ENCODE data around the gene PTPRM. TPM values are rescaled to one million over a fixed set of nuclear protein-coding genes. Genes with fewer than 3 reads are reported as not detected.

Gene PTPRM
- polyA plus RNA-seq, 1 donor (not counting 4 experiments of a cell fraction or from before 2014, with no cell fraction given) = 54.5 TPM

DNA sequence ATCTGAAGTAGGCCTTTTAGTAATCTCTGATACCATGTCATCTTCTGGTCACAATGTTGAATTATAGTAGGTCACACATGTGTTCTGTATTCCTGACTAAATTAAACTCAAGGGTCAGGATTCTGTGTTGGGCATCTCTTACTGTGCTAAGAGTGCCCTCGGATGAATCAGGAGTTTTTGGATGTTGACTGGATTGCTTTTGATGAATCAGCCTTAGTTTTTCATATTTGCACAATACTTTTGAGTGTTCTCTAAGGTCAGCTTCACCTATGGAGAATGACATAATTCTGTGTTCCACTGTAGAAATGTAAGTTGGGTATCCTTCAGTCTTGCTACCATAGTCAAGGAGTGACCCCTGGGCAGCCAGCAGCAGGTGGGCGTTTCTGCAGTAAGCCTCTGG lies 190.1 kb downstream of the PTPRM start:
- Histone ChIP-seq H3K4me3 (ENCODE audit: control insufficient read depth in 2 of 3, extremely low read depth in 1 of 3, insufficient read depth in 2 of 3, low read depth in 1 of 3, low read length in 3 of 3) (no peak overlapping the region), H3K4me1 (ENCODE audit: control insufficient read depth, extremely low read depth, insufficient read depth, low read length) (no peaks in the 10 kb centered on the region), H2AFZ (ENCODE audit: control insufficient read depth, low read length) (no peak overlapping the region), H3K79me2 (ENCODE audit: control insufficient read depth, insufficient read depth, low read length) (no peaks in the 10 kb centered on the region), H3K27ac (ENCODE audit: control insufficient read depth, insufficient read depth, low read length) (no peak overlapping the region), H3K9ac (ENCODE audit: control insufficient read depth, extremely low read depth, insufficient read depth, low read length) (no peak overlapping the region), H3K9me1 (ENCODE audit: control insufficient read depth, extremely low read depth, insufficient read depth, low read length) (no peaks in the 10 kb centered on the region), H4K20me1 (ENCODE audit: control insufficient read depth, extremely low read depth, insufficient read depth, low read length) (no peaks in the 10 kb centered on the region), H3K9me3 (ENCODE audit: control insufficient read depth, low read depth, low read length) (no peaks in the 10 kb centered on the region), H3K4me2 (ENCODE audit: control insufficient read depth, extremely low read depth, insufficient read depth, low read depth, low read length) (no peak overlapping the region), H3K36me3 (ENCODE audit: control insufficient read depth in 2 of 2, extremely low read depth in 1 of 2, insufficient read depth in 2 of 2, low read length in 2 of 2) (no peaks in the 10 kb centered on the region), H3K27me3 (ENCODE audit: control insufficient read depth, extremely low read depth, insufficient read depth, low read length) (no peaks in the 10 kb centered on the region)
- no peak for DNase-seq (ENCODE audit: low read depth, low spot score)
- TF ChIP-seq CTCF (optimal IDR thresholded peaks at IDR 0.05 in 1 of 3, IDR thresholded peaks at IDR 0.05 in 1 of 3, conservative IDR thresholded peaks at IDR 0.05 in 1 of 3; ENCODE audit: extremely low read depth in 1 of 3, insufficient read depth in 2 of 3, low read length in 3 of 3) (no peak), EZH2 (IDR thresholded peaks at IDR 0.05; ENCODE audit: low read length) (no peak)
- FAIRE-seq = no peak
- dilution Hi-C loops (cut with MboI; ENCODE audit: extremely low pct_ligation_motif_present, low sequenced_read_pairs) = no loop called here

GRCh38 chr18:7758764-7759163 lies 191.6 kb downstream of the PTPRM start:
- no peak overlapping the region for H3K27ac ChIP-seq (ENCODE audit: control insufficient read depth, insufficient read depth, low read length)
- no peaks in the 10 kb centered on the region for H3K27me3 ChIP-seq (ENCODE audit: control insufficient read depth, extremely low read depth, insufficient read depth, low read length)
- DNase-seq (ENCODE audit: low read depth, low spot score) (no peak), FAIRE-seq (no peak)
- no peaks in the 10 kb centered on the region for H3K36me3 ChIP-seq (ENCODE audit: control insufficient read depth in 2 of 2, extremely low read depth in 1 of 2, insufficient read depth in 2 of 2, low read length in 2 of 2)
- TF ChIP-seq EZH2 (IDR thresholded peaks at IDR 0.05; ENCODE audit: low read length) (no peak), CTCF (optimal IDR thresholded peaks at IDR 0.05 in 1 of 3, IDR thresholded peaks at IDR 0.05 in 1 of 3, conservative IDR thresholded peaks at IDR 0.05 in 1 of 3; ENCODE audit: extremely low read depth in 1 of 3, insufficient read depth in 2 of 3, low read length in 3 of 3) (no peak)
- H3K9ac ChIP-seq (ENCODE audit: control insufficient read depth, extremely low read depth, insufficient read depth, low read length) = no peak overlapping the region
- no peaks in the 10 kb centered on the region for H3K9me1 ChIP-seq (ENCODE audit: control insufficient read depth, extremely low read depth, insufficient read depth, low read length)
- H3K4me1 ChIP-seq (ENCODE audit: control insufficient read depth, extremely low read depth, insufficient read depth, low read length) = no peaks in the 10 kb centered on the region
- no peak overlapping the region for H3K4me2 ChIP-seq (ENCODE audit: control insufficient read depth, extremely low read depth, insufficient read depth, low read depth, low read length)
- no peaks in the 10 kb centered on the region for H3K79me2 ChIP-seq (ENCODE audit: control insufficient read depth, insufficient read depth, low read length)
- no peaks in the 10 kb centered on the region for H3K9me3 ChIP-seq (ENCODE audit: control insufficient read depth, low read depth, low read length)
- H3K4me3 ChIP-seq (ENCODE audit: control insufficient read depth in 2 of 3, extremely low read depth in 1 of 3, insufficient read depth in 2 of 3, low read depth in 1 of 3, low read length in 3 of 3) = no peak overlapping the region
- no peak overlapping the region for H2AFZ ChIP-seq (ENCODE audit: control insufficient read depth, low read length)
- no peaks in the 10 kb centered on the region for H4K20me1 ChIP-seq (ENCODE audit: control insufficient read depth, extremely low read depth, insufficient read depth, low read length)
- dilution Hi-C loops (cut with MboI; ENCODE audit: extremely low pct_ligation_motif_present, low sequenced_read_pairs) = no loop called here
